ENCODE results near the gene C1orf159.

C1orf159 gene

DNA sequence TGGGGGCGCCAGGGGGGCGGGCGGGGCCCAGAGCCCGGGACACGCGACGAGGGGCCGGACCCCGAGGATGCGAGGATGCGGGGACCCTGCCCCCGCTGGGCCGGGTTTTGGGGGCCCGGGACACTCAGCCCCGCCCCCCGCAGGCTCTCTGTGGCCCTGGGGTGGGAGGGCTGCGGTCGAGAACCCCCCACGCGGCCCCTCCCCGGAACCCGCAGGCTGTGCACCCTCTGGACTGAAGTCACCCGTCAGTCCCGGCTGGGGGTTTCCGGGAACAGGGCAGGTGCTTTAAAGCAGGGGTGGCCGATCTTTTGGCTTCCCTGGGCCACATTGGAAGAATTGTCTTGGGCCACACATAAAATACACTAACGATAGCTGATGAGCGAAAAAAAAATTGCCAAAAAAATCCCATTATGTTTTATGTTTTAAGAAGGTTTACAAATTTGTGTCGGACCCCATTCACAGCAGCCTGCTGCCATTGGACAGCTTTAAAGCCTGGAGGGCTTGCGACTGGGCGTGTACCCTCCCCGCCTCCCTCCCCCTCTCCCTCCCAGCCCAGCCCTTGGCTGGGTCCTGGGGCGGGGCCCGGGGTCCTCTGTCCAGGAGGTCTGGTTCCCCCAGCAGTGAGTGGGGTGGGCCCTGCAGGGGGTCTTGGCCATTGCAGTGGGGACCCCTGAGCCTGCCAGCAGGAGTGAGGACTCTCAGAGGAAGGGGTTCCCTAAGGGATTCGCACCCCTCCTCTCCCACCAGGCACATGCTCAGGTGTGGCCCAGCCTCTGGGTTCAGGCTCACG lies 21.6 kb upstream of the C1orf159 start:
- H3K4me3 ChIP-seq (ENCODE audit: low read depth, low read length), result no peak overlapping the region
- POLR2A ChIA-PET, result interaction anchor here (0.6 kb wide), 1 partner anchor 405 kb away, joined by 3 read pairs; no protein-coding TSS in a partner anchor
- no peak for TF ChIP-seq ZNF391 (tag by site-specific recombination; IDR thresholded peaks at IDR 0.05; ENCODE audit: borderline replicate concordance, low read depth)
- 0 out of 2 replicates have a peak, but pooled peaks have one; percentile 24 for TF ChIP-seq GLIS2 (tag by site-specific recombination; IDR thresholded peaks at IDR 0.05)
- TF ChIP-seq YY1 (tag by site-specific recombination; IDR thresholded peaks at IDR 0.05), result no peak
- TF ChIP-seq ZIC2 (tag by site-specific recombination; IDR thresholded peaks at IDR 0.05), result 0 out of 2 replicates have a peak, but pooled peaks have one; percentile 23
- no peak for TF ChIP-seq WT1 (tag by site-specific recombination; IDR thresholded peaks at IDR 0.05)
- TF ChIP-seq KLF1 (tag by site-specific recombination; IDR thresholded peaks at IDR 0.05), result peak; percentile 69
- TF ChIP-seq ZNF202 (tag by site-specific recombination; IDR thresholded peaks at IDR 0.05; ENCODE audit: borderline replicate concordance), result no peak
- TF ChIP-seq SP2 (tag by site-specific recombination; IDR thresholded peaks at IDR 0.05), result 0 out of 2 replicates have a peak, but pooled peaks have one; percentile 28
- 0 out of 2 replicates have a peak, but pooled peaks have one; percentile 20 for TF ChIP-seq GLIS1 (tag by site-specific recombination; IDR thresholded peaks at IDR 0.05)
- no peak for TF ChIP-seq ZNF37A (tag by site-specific recombination; IDR thresholded peaks at IDR 0.05)
- H3K27ac ChIP-seq (ENCODE audit: extremely low read depth, low read depth, low read length), result no peak overlapping the region
- H3K9me3 ChIP-seq (ENCODE audit: control insufficient read depth, insufficient read depth, low read depth, low read length), result no peaks in the 10 kb centered on the region
- no peaks in the 10 kb centered on the region for H3K36me3 ChIP-seq (ENCODE audit: control insufficient read depth in 2 of 2, insufficient read depth in 1 of 2, low read length in 2 of 2)
- CTCF ChIA-PET, result no interaction called here
- no peaks in the 10 kb centered on the region for H3K4me1 ChIP-seq (ENCODE audit: control insufficient read depth, insufficient read depth, low read length)

DNA sequence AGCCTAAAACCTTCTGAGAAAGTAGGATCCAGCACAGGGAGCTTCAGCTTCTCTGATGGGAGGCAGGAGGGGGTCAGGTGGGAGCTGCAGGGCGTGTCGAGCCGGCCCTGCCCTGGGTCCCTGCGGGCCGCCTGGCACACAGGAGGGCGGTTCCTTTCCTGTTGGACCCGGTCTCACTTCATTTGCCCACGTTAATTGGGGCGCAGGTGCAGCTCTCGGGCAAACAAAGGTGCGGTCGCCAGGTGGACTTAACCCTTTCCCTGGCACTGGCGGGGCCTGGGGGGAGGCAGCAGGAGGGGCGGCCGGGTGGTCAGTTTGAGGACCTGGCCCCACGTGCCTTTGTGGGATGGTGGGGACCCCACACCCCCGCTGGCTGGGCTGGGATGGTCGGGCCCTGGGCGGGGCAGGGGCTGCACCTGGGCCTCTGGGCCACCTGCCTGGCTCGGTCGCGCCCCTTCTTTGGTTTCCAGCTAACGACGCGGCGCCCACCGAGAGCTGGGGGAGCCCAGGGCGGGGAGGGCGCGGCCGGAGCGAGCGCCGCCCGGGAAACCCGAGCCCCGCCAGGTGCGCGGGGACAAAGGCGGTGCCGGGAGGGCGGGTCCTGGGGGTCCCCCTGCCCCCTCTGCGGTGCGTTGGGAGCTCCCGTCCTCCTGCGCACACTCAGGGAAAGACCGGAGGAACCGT lies 20.8 kb upstream of the C1orf159 start:
- H3K9me3 ChIP-seq (ENCODE audit: control insufficient read depth, insufficient read depth, low read depth, low read length), result no peaks in the 10 kb centered on the region
- H3K4me1 ChIP-seq (ENCODE audit: control insufficient read depth, insufficient read depth, low read length), result no peaks in the 10 kb centered on the region
- no peak overlapping the region for H3K4me3 ChIP-seq (ENCODE audit: low read depth, low read length)
- H3K36me3 ChIP-seq (ENCODE audit: control insufficient read depth in 2 of 2, insufficient read depth in 1 of 2, low read length in 2 of 2), result no peaks in the 10 kb centered on the region
- CTCF ChIA-PET, result no interaction called here
- TF ChIP-seq ZNF138 (tag by site-specific recombination; IDR thresholded peaks at IDR 0.05; ENCODE audit: borderline replicate concordance) (no peak), ZNF133 (tag by site-specific recombination; IDR thresholded peaks at IDR 0.05) (no peak), ZNF701 (tag by site-specific recombination; IDR thresholded peaks at IDR 0.05) (no peak), IKZF3 (tag by site-specific recombination; IDR thresholded peaks at IDR 0.05) (no peak), KLF1 (tag by site-specific recombination; IDR thresholded peaks at IDR 0.05) (peak; percentile 86), ZNF501 (tag by site-specific recombination; IDR thresholded peaks at IDR 0.05) (no peak), KLF8 (tag by site-specific recombination; IDR thresholded peaks at IDR 0.05) (peak; percentile 77)
- TF ChIP-seq, protein P1, sequence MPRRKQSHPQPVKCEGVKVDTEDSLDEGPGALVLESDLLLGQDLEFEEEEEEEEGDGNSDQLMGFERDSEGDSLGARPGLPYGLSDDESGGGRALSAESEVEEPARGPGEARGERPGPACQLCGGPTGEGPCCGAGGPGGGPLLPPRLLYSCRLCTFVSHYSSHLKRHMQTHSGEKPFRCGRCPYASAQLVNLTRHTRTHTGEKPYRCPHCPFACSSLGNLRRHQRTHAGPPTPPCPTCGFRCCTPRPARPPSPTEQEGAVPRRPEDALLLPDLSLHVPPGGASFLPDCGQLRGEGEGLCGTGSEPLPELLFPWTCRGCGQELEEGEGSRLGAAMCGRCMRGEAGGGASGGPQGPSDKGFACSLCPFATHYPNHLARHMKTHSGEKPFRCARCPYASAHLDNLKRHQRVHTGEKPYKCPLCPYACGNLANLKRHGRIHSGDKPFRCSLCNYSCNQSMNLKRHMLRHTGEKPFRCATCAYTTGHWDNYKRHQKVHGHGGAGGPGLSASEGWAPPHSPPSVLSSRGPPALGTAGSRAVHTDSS (tag by site-specific recombination; IDR thresholded peaks at IDR 0.05), result no peak
- TF ChIP-seq, protein P2, sequence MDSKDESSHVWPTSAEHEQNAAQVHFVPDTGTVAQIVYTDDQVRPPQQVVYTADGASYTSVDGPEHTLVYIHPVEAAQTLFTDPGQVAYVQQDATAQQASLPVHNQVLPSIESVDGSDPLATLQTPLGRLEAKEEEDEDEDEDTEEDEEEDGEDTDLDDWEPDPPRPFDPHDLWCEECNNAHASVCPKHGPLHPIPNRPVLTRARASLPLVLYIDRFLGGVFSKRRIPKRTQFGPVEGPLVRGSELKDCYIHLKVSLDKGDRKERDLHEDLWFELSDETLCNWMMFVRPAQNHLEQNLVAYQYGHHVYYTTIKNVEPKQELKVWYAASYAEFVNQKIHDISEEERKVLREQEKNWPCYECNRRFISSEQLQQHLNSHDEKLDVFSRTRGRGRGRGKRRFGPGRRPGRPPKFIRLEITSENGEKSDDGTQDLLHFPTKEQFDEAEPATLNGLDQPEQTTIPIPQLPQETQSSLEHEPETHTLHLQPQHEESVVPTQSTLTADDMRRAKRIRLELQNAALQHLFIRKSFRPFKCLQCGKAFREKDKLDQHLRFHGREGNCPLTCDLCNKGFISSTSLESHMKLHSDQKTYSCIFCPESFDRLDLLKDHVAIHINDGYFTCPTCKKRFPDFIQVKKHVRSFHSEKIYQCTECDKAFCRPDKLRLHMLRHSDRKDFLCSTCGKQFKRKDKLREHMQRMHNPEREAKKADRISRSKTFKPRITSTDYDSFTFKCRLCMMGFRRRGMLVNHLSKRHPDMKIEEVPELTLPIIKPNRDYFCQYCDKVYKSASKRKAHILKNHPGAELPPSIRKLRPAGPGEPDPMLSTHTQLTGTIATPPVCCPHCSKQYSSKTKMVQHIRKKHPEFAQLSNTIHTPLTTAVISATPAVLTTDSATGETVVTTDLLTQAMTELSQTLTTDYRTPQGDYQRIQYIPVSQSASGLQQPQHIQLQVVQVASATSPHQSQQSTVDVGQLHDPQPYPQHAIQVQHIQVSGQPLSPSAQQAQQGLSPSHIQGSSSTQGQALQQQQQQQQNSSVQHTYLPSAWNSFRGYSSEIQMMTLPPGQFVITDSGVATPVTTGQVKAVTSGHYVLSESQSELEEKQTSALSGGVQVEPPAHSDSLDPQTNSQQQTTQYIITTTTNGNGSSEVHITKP (tag by site-specific recombination; IDR thresholded peaks at IDR 0.05), result peak; percentile 75
- TF ChIP-seq, protein P3, sequence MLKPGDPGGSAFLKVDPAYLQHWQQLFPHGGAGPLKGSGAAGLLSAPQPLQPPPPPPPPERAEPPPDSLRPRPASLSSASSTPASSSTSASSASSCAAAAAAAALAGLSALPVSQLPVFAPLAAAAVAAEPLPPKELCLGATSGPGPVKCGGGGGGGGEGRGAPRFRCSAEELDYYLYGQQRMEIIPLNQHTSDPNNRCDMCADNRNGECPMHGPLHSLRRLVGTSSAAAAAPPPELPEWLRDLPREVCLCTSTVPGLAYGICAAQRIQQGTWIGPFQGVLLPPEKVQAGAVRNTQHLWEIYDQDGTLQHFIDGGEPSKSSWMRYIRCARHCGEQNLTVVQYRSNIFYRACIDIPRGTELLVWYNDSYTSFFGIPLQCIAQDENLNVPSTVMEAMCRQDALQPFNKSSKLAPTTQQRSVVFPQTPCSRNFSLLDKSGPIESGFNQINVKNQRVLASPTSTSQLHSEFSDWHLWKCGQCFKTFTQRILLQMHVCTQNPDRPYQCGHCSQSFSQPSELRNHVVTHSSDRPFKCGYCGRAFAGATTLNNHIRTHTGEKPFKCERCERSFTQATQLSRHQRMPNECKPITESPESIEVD (tag by site-specific recombination; IDR thresholded peaks at IDR 0.05), result no peak
- TF ChIP-seq, protein P4, sequence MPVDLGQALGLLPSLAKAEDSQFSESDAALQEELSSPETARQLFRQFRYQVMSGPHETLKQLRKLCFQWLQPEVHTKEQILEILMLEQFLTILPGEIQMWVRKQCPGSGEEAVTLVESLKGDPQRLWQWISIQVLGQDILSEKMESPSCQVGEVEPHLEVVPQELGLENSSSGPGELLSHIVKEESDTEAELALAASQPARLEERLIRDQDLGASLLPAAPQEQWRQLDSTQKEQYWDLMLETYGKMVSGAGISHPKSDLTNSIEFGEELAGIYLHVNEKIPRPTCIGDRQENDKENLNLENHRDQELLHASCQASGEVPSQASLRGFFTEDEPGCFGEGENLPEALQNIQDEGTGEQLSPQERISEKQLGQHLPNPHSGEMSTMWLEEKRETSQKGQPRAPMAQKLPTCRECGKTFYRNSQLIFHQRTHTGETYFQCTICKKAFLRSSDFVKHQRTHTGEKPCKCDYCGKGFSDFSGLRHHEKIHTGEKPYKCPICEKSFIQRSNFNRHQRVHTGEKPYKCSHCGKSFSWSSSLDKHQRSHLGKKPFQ (tag by site-specific recombination; IDR thresholded peaks at IDR 0.05), result no peak
- POLR2A ChIA-PET, result interaction anchor here (0.6 kb wide), 1 partner anchor 406 kb away, joined by 3 read pairs; no protein-coding TSS in a partner anchor
- H3K27ac ChIP-seq (ENCODE audit: extremely low read depth, low read depth, low read length), result no peak overlapping the region
